Suppressor macrophage treated with lipopolysaccharide for 4 hours (primary cell): ENCODE data around the gene SLCO2A1.

Experiments used
- DNase-seq: peaks from one replicate; pipeline ENCODE4 v3.0.0-alpha.2; 2020

Gene SLCO2A1

GRCh38 chr3:133998691-133999241 is 31.0 kb downstream of the SLCO2A1 start:
- no peak for DNase-seq

- no peak for DNase-seq
These were observed 31.7 kb downstream of the SLCO2A1 start for GRCh38 chr3:133997871-133998635.

GRCh38 chr3:133996996-133997395 is 32.7 kb downstream of the SLCO2A1 start:
- DNase-seq: no peak

GRCh38 chr3:133996251-133996661 is 33.5 kb downstream of the SLCO2A1 start:
- no peak for DNase-seq

- DNase-seq: no peak
These were observed 34.5 kb downstream of the SLCO2A1 start for GRCh38 chr3:133995264-133995663.

- no peak for DNase-seq
These were observed 35.4 kb downstream of the SLCO2A1 start for GRCh38 chr3:133994166-133994890.

- no peak for DNase-seq
These were observed 36.6 kb downstream of the SLCO2A1 start for GRCh38 chr3:133992951-133993620.

- no peak for DNase-seq
These were observed 37.3 kb downstream of the SLCO2A1 start for GRCh38 chr3:133992381-133992780.

- peak; percentile 30 for DNase-seq
These were observed 38.1 kb downstream of the SLCO2A1 start for GRCh38 chr3:133991637-133992036.

- DNase-seq: no peak
These were observed 38.5 kb downstream of the SLCO2A1 start for GRCh38 chr3:133991209-133991608.

- DNase-seq: no peak
These were observed 39.6 kb downstream of the SLCO2A1 start for GRCh38 chr3:133989936-133990702.

- DNase-seq: no peak
These were observed 41.0 kb downstream of the SLCO2A1 start for GRCh38 chr3:133988631-133989161.

GRCh38 chr3:133987948-133988484 is 41.7 kb downstream of the SLCO2A1 start:
- DNase-seq: no peak

GRCh38 chr3:133987136-133987535 is 42.6 kb downstream of the SLCO2A1 start:
- DNase-seq: no peak

GRCh38 chr3:133986311-133986710 is 43.4 kb downstream of the SLCO2A1 start:
- DNase-seq: no peak

- DNase-seq: no peak
These were observed 44.8 kb downstream of the SLCO2A1 start for GRCh38 chr3:133984975-133985374.

- DNase-seq: no peak
These were observed 45.9 kb downstream of the SLCO2A1 start for GRCh38 chr3:133983576-133984560.

GRCh38 chr3:133983126-133983525 is 46.6 kb downstream of the SLCO2A1 start:
- DNase-seq: no peak

- no peak for DNase-seq
These were observed 49.2 kb downstream of the SLCO2A1 start for GRCh38 chr3:133980550-133980949.

- no peak for DNase-seq
These were observed 49.7 kb downstream of the SLCO2A1 start for GRCh38 chr3:133980035-133980434.

GRCh38 chr3:133979553-133979952 is 50.2 kb downstream of the SLCO2A1 start:
- no peak for DNase-seq
